Islet precursor cell (in vitro differentiated cells): ENCODE results near the gene ELOVL1.

Source experiments
- DNase-seq: peaks from one replicate; pipeline ENCODE4 v3.0.0-alpha.2; 2018

The ELOVL1 gene

GRCh38 chr1:43352881-43353280 lies 14.9 kb downstream of the ELOVL1 start:
- no peak for DNase-seq

GRCh38 chr1:43352351-43352705 lies 15.5 kb downstream of the ELOVL1 start:
- no peak for DNase-seq

GRCh38 chr1:43351421-43352350 lies 16.1 kb downstream of the ELOVL1 start:
- DNase-seq = no peak

DNA sequence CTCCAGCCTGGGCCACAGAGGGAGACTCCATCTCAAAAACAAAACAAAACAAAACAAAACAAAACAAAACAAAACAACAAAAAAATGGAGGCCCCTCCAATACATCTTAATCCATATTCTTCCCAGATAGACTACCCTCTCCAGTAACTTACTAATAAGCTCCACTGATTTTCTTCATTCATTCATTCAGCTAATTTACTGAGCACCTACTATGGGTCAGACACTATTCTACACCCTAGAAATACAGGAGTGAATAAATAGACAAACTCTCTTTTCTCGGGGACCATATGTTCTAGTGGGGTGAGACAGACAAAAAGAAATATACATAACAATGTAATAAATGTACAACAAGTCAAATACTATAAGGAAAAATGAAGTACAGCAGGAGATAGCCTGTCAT lies 16.8 kb downstream of the ELOVL1 start:
- DNase-seq = no peak

- no peak for DNase-seq
Observed at GRCh38 chr1:43349594-43350306, 18.1 kb downstream of the ELOVL1 start.

DNA sequence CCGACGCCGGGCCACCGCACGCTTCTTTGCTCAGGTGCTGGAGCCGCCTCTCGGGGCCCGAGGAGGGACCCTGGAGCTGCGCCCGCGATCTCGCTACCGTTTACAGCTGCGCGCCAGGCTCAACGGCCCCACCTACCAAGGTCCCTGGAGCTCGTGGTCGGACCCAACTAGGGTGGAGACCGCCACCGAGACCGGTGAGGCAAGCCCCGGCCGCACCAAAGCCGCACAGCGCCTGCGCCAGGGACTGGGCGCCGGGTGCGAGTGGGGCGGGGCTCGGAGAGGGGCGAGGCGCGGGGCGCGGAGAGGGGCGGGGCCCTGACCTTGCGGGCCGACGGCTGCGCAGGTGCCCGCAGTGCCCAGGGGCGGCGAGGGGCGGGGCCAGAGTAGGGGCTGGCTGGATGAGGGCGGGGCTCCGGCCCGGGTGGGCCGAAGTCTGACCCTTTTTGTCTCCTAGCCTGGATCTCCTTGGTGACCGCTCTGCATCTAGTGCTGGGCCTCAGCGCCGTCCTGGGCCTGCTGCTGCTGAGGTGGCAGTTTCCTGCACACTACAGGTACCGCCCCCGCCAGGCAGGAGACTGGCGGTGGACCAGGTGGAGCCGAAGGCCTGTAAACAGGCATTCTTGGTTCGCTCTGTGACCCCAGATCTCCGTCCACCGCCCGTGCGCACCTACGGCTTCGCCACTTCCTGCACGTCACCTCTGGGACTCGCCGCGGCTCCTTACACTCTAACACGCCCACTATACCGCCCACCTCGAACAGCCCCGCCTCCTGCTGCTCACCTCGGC lies 18.8 kb downstream of the ELOVL1 start:
- DNase-seq = peak; percentile 98

DNA sequence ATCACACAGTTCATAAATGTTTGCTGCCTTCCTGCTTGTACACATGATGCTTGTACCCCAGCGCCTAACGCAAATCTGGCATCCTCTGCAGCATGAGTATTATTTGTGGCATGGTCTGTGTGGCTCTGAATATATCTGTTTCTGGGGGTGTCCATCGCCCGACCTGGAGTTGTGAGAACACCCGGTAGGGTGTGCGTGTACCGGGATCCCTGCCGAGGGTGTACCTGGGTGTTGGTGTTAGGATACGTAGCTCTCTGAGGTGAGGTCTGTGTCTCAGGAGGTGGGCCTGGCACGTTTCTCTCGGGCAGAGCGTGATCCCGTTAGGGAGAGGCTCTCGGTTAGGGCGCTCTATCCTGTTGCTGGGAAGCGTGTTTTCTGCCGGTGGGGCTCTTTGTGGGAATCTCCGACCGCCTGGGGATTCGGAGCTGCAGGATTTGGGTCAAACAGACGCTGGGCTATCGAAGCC lies 19.4 kb downstream of the ELOVL1 start:
- DNase-seq = no peak

GRCh38 chr1:43346636-43347035 lies 21.2 kb downstream of the ELOVL1 start:
- DNase-seq = no peak

- no peak for DNase-seq
Observed at GRCh38 chr1:43345120-43345519, 22.7 kb downstream of the ELOVL1 start.

GRCh38 chr1:43344267-43344850 lies 23.5 kb downstream of the ELOVL1 start:
- no peak for DNase-seq

GRCh38 chr1:43340559-43340958 lies 27.3 kb downstream of the ELOVL1 start:
- no peak for DNase-seq

- DNase-seq = no peak
Observed at GRCh38 chr1:43339584-43340232, 28.1 kb downstream of the ELOVL1 start.

- DNase-seq = no peak
Observed at GRCh38 chr1:43338001-43338400, 29.8 kb downstream of the ELOVL1 start.

GRCh38 chr1:43337588-43337987 lies 30.2 kb downstream of the ELOVL1 start, which contains the start of gene MPL:
TSS of gene MPL (plus strand) at chr1:43337818. CDS start at chr1:43337849, 31 bp downstream.
- no peak for DNase-seq

- no peak for DNase-seq
Observed at GRCh38 chr1:43334453-43335205, 33.2 kb downstream of the ELOVL1 start.

DNA sequence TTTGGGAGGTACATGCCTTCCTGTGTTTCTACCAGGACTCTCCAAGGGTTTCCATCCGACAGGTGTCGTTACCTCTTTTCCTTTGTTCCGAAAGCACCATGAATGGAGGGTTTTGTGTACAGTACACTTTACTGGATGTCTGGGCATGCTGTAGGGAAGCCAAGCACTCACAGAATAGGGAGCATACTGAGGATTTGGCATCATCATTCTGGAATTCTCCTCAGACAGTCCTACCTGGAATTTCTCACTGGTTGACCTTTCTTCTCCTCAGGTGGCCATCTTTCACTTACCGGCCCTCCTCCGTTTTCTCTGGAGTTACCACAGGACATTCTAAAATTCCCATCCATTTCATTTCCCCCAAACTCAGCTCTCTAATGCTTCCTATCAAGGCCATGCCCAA lies 36.1 kb downstream of the ELOVL1 start:
- DNase-seq = peak; percentile 51

GRCh38 chr1:43329995-43330751 lies 37.6 kb downstream of the ELOVL1 start:
- DNase-seq = peak; percentile 95

DNA sequence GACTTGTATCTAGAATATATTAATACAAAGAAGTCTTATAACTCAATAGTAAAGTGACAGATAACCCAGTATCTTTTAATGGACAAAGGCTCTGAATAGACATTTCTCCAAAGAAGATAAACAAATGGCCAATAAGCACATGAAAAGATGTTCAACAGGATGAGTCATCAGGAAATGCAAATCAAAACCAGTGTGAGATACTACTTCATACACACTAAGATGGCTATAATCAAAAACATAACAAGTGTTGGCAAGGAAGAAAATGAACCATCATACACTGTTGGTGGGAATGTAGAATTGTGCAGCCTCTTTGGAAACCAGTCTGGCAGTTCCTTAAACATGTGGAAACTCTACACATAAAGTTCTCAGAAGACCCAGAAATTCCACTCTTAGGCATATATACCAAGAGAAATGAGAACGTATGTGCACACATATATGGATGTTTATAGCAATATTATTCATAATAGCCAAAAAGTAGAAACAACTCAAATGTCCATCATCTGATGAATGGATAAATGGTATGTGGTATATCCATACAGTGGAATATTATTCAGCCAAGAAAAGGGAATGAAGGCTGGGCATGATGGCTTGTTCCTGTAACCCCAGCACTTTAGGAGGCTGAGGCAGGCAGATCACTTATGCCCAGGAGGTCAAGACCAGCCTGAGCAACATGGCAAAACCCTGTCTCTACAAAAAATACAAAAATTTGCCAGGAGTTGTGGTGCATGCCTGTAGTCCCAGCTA lies 40.1 kb downstream of the ELOVL1 start:
- no peak for DNase-seq

GRCh38 chr1:43325381-43325780 lies 42.4 kb downstream of the ELOVL1 start:
- DNase-seq = no peak

DNA sequence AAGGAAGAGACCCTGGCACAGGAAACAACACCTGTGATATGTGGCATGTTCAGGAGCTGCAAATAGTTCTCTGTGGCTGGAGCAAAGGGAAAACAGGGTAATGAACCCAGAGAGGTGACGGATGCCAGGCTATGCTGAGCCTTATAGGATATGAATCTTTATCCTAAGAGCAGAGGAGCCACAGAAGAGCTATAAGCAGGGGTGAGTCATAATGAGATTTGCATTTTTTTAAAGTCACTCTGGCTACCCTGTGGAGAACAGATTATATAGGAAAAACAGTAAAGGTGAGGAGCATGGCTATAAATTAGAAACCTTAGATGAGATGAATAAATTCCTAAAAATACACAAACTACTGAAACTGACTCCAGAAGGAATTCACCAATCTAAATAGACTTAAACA lies 43.0 kb downstream of the ELOVL1 start:
- no peak for DNase-seq
